IMR-90 (cell line): ENCODE data around the gene CCDC134. TPM values are rescaled to one million over a fixed set of nuclear protein-coding genes. Genes with fewer than 3 reads are reported as not detected.

Source experiments
- ATAC-seq: fragments of 200-7000 bp; cut with Tn5 transposase; 2 replicates; pipeline ENCODE4 v1.9.1; 2020; ENCODE audit warnings: low read depth, mild to moderate bottlenecking, moderate library complexity
- BruUV-seq: library from RNA; stranded (reverse); fragments of 400-500 nt; replicated peaks from 2 replicates; lab custom pipeline; 2021; lab: Mats Ljungman, UMichigan
- CTCF ChIA-PET: fragments of 300-600 bp; formaldehyde crosslinking; extraction: SDS; loops from one replicate; lab custom pipeline; 2021; ENCODE audit warnings: antibody characterized with exemption; lab: Yijun Ruan, JAX
- POLR2A ChIA-PET: fragments of 300-600 bp; sonication (Branson Sonifier 250); formaldehyde crosslinking; loops from one replicate; lab custom pipeline; 2022; ENCODE audit warnings: antibody characterized with exemption; ENCODE audit not compliant: unreplicated experiment; lab: Charles Lee
- DNase-seq: peaks from one replicate; pipeline ENCODE4 v3.0.0; 2013
- H2AFZ ChIP-seq: replicated peaks from 2 replicates; pipeline ENCODE3; 2013; ENCODE audit warnings: low read length, mild to moderate bottlenecking; ENCODE audit not compliant: poor library complexity
- H2AK5ac ChIP-seq: 2 replicates; pipeline ENCODE4 v1.6.1; 2013; ENCODE audit warnings: low read depth, low read length, inconsistent platforms
- H2AK9ac ChIP-seq: replicated peaks from 2 replicates; pipeline ENCODE3; 2013; ENCODE audit warnings: mild to moderate bottlenecking, low read depth, low read length, moderate library complexity; ENCODE audit not compliant: poor library complexity
- H2BK120ac ChIP-seq: 2 replicates; pipeline ENCODE4 v1.6.1; 2013; ENCODE audit warnings: low read depth, low read length, inconsistent platforms
- H2BK15ac ChIP-seq: 3 replicates; pipeline ENCODE4 v1.6.1; 2013; ENCODE audit warnings: low read depth, low read length, inconsistent platforms
- H2BK20ac ChIP-seq: 2 replicates; pipeline ENCODE4 v1.6.1; 2013; ENCODE audit warnings: low read depth, mild to moderate bottlenecking, inconsistent platforms, low read length, moderate library complexity
- H2BK5ac ChIP-seq: 2 replicates; pipeline ENCODE4 v1.6.1; 2013; ENCODE audit warnings: mild to moderate bottlenecking, low read depth, low read length, inconsistent platforms; ENCODE audit not compliant: poor library complexity, severe bottlenecking
- H3K14ac ChIP-seq: replicated peaks from 2 replicates; pipeline ENCODE4 v1.6.1; 2013; ENCODE audit warnings: low read depth, low read length, inconsistent platforms
- H3K18ac ChIP-seq: 2 replicates; pipeline ENCODE4 v1.6.1; 2013; ENCODE audit warnings: low read depth, low read length, control low read depth
- H3K23ac ChIP-seq: 2 replicates; pipeline ENCODE4 v1.6.1; 2013; ENCODE audit warnings: low read depth, low read length, inconsistent platforms
- H3K27ac ChIP-seq: 2 replicates; pipeline ENCODE4 v1.5.1; 2013; ENCODE audit warnings: mild to moderate bottlenecking, control low read depth, low read length; ENCODE audit not compliant: insufficient read depth
- H3K27me3 ChIP-seq: 2 replicates; pipeline ENCODE4 v1.6.1; 2013; ENCODE audit warnings: low read length; ENCODE audit not compliant: control insufficient read depth, insufficient read depth
- H3K36me3 ChIP-seq: 2 replicates; pipeline ENCODE4 v1.6.1; 2013; ENCODE audit warnings: low read length, mixed read lengths; ENCODE audit not compliant: control insufficient read depth, insufficient read depth
- H3K4ac ChIP-seq: 2 replicates; pipeline ENCODE4 v1.6.1; 2013; ENCODE audit warnings: low read depth, low read length, inconsistent platforms
- H3K4me1 ChIP-seq: 2 replicates; pipeline ENCODE4 v1.6.1; 2013; ENCODE audit warnings: low read length, mixed read lengths; ENCODE audit not compliant: control insufficient read depth, insufficient read depth
- H3K4me2 ChIP-seq: 2 replicates; pipeline ENCODE4 v1.6.1; 2013; ENCODE audit warnings: low read depth, mild to moderate bottlenecking, control low read depth, low read length, moderate library complexity
- H3K4me3 ChIP-seq: 2 replicates; pipeline ENCODE4 v1.5.1; 2013; ENCODE audit warnings: low read depth, mild to moderate bottlenecking, control low read depth, low read length, moderate library complexity; ENCODE audit not compliant: insufficient read depth
- H3K56ac ChIP-seq: 2 replicates; pipeline ENCODE4 v1.6.1; 2013; ENCODE audit warnings: low read length, inconsistent platforms; ENCODE audit not compliant: insufficient read depth; ENCODE audit errors: extremely low read depth
- H3K79me1 ChIP-seq, 2 experiments: 2 replicates each; pipeline ENCODE4 v1.6.1; 2013; ENCODE audit warnings: low read length in 2 of 2, inconsistent platforms in 1 of 2, low read depth in 1 of 2
- H3K9ac ChIP-seq: 2 replicates; pipeline ENCODE4 v1.6.1; 2013; ENCODE audit warnings: low read depth, low read length, control low read depth
- H3K9me1 ChIP-seq: 2 replicates; pipeline ENCODE4 v1.6.1; 2013; ENCODE audit warnings: low read length, inconsistent platforms; ENCODE audit not compliant: insufficient read depth
- H3K9me3 ChIP-seq: 2 replicates; pipeline ENCODE4 v1.6.1; 2013; ENCODE audit warnings: low read length; ENCODE audit not compliant: control insufficient read depth, insufficient read depth
- H4K20me1 ChIP-seq: 2 replicates; pipeline ENCODE4 v1.6.1; 2013; ENCODE audit warnings: low read length, inconsistent platforms; ENCODE audit not compliant: insufficient read depth
- H4K5ac ChIP-seq: 2 replicates; pipeline ENCODE4 v1.6.1; 2013; ENCODE audit warnings: mild to moderate bottlenecking, low read depth, low read length, control low read depth
- H4K8ac ChIP-seq, 2 experiments: 2 replicates each; pipeline ENCODE4 v1.6.1; 2013; ENCODE audit warnings: low read depth in 2 of 2, low read length in 2 of 2, control low read depth in 1 of 2, inconsistent platforms in 1 of 2
- H4K91ac ChIP-seq: 2 replicates; pipeline ENCODE4 v1.6.1; 2013; ENCODE audit warnings: low read depth, low read length, inconsistent platforms; ENCODE audit not compliant: insufficient read depth
- CHD1 ChIP-seq: IDR thresholded peaks from 2 replicates; pipeline ENCODE4 v1.6.1; 2012; ENCODE audit warnings: low read depth, low read length, improper control_type of control experiment
- FOS ChIP-seq: fragments of 150-350 bp; IDR thresholded peaks from 2 replicates; pipeline ENCODE4 v1.6.1; 2016; ENCODE audit warnings: low read depth, low read length
- MAFK ChIP-seq: IDR thresholded peaks from 2 replicates; pipeline ENCODE4 v1.6.1; 2012; ENCODE audit warnings: low read depth, low read length, improper control_type of control experiment
- MAZ ChIP-seq: IDR thresholded peaks from 2 replicates; pipeline ENCODE4 v1.6.1; 2012; ENCODE audit warnings: low read depth, mild to moderate bottlenecking, low read length, improper control_type of control experiment, moderate library complexity, borderline replicate concordance
- NFE2L2 ChIP-seq: fragments of 150-350 bp; IDR thresholded peaks from 2 replicates; pipeline ENCODE4 v1.6.1; 2016; ENCODE audit warnings: low read depth, mild to moderate bottlenecking, low read length
- RCOR1 ChIP-seq: IDR thresholded peaks from 2 replicates; pipeline ENCODE4 v1.6.1; 2012; ENCODE audit warnings: mild to moderate bottlenecking, low read length, improper control_type of control experiment; ENCODE audit not compliant: insufficient replicate concordance
- WGBS, 2 experiments: methylation state at CpG; one replicate each; pipeline versions ENCODE4 v1.1.5 to v1.1.7; 2013; ENCODE audit warnings: missing lambda C conversion rate in 2 of 2; ENCODE audit not compliant: insufficient read length in 1 of 2; ENCODE audit errors: extremely low coverage in 2 of 2; 5-methylcytosine and 5-hydroxymethylcytosine counted together
- dilution Hi-C: fragments of 300-500 bp; cut with HindIII; formaldehyde crosslinking; loops from one replicate; pipeline ENCODE4 v1.14.3; 2018; ENCODE audit warnings: low sequenced_read_pairs; ENCODE audit not compliant: unreplicated experiment
- in situ Hi-C: fragments of 300-500 bp; cut with MboI; formaldehyde crosslinking; loops from 3 replicates; pipeline ENCODE4 v1.14.3; 2019; ENCODE audit warnings: low sequenced_read_pairs, inconsistent platforms, mixed read lengths
- intact Hi-C: fragments of 100-400 bp; cut with micrococcal nuclease; formaldehyde crosslinking; loops from 2 replicates; pipeline ENCODE4 v1.10.0; 2022
- polyA plus RNA-seq, 3 experiments: library from polyadenylated mRNA; depleted of rRNA; stranded (reverse); fragments of >200 nt; gene quantifications; 2 replicates each; pipeline ENCODE4 v1.2.3, GENCODE V29; 2012; ENCODE audit warnings: low replicate concordance in 1 of 3
- total RNA-seq: library from RNA; depleted of rRNA; stranded (reverse); fragments of >200 nt; gene quantifications from 2 replicates; pipeline ENCODE4 v1.2.3, GENCODE V29; 2012

Gene CCDC134
- total and polyA plus RNA-seq, 2 of the 4 experiments (the other 2 are of a cell fraction), result 5.1 to 7.0 TPM

DNA sequence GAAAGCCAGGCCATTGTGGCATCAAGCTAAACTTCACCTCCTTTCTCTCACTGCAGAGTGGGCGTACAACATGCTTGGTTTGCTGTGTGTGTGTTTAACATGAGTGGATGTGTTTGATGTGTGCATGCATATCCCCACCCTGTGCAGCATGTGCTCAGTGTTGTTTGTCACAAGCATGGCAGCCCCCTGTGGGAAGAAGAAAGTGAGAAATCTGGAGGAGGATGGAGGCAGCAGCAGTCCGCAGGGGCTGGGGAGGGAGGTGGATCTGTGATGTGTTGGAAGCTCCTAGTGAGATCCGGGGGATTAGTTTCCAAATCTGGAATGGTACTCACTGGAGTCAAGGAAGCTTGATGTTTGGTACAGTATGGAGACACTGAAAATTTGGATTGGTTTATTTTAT lies 24.1 kb upstream of the CCDC134 start:
- DNase-seq (no peak), ATAC-seq (no peak)
- Histone ChIP-seq H4K8ac (no peak overlapping the region), H2BK120ac (no peak overlapping the region), H3K27me3 (peaks cover 6% of the 10 kb centered on the region), H3K79me1 (no peaks in the 10 kb centered on the region), H3K23ac (no peak overlapping the region), H3K36me3 (no peaks in the 10 kb centered on the region), H3K27ac (no peak overlapping the region), H3K4me3 (no peak overlapping the region), H2AK9ac (no peak overlapping the region), H2BK20ac (no peak overlapping the region), H2AFZ (no peak overlapping the region), H3K4ac (no peak overlapping the region), H3K56ac (no peak overlapping the region), H4K5ac (no peak overlapping the region), H2BK15ac (no peak overlapping the region), H3K14ac (no peak overlapping the region), H3K9me1 (no peaks in the 10 kb centered on the region), H3K9me3 (no peaks in the 10 kb centered on the region), H3K18ac (no peak overlapping the region), H4K91ac (no peak overlapping the region), H3K9ac (no peak overlapping the region), H3K4me1 (no peaks in the 10 kb centered on the region), H2BK5ac (no peak overlapping the region), H4K20me1 (no peaks in the 10 kb centered on the region), H3K4me2 (no peak overlapping the region), H2AK5ac (no peak overlapping the region)
- ChIA-PET POLR2A (no interaction called here), CTCF (no interaction called here)
- no CpG with 5 or more reads among the region's 3 CpGs for WGBS, 2 experiments
- no TSS peak for BruUV-seq
- no peak for TF ChIP-seq RCOR1
- no peak for TF ChIP-seq MAFK
- TF ChIP-seq CHD1, result no peak
- no peak for TF ChIP-seq MAZ
- TF ChIP-seq NFE2L2, result no peak
- TF ChIP-seq FOS, result no peak
- in situ Hi-C loops, result no loop called here
- dilution Hi-C loops, result no loop called here
- intact Hi-C loops, result no loop called here
